ENCODE data around the gene COQ8A.
A peak's percentile ranks its signal among the peaks of the same experiment; 100 is the strongest.
"Not testable (repeated sequence)": the region's sequence is repeated elsewhere in the genome, so short reads cannot be mapped to it uniquely, and the experiment has no call there.

The COQ8A gene

DNA sequence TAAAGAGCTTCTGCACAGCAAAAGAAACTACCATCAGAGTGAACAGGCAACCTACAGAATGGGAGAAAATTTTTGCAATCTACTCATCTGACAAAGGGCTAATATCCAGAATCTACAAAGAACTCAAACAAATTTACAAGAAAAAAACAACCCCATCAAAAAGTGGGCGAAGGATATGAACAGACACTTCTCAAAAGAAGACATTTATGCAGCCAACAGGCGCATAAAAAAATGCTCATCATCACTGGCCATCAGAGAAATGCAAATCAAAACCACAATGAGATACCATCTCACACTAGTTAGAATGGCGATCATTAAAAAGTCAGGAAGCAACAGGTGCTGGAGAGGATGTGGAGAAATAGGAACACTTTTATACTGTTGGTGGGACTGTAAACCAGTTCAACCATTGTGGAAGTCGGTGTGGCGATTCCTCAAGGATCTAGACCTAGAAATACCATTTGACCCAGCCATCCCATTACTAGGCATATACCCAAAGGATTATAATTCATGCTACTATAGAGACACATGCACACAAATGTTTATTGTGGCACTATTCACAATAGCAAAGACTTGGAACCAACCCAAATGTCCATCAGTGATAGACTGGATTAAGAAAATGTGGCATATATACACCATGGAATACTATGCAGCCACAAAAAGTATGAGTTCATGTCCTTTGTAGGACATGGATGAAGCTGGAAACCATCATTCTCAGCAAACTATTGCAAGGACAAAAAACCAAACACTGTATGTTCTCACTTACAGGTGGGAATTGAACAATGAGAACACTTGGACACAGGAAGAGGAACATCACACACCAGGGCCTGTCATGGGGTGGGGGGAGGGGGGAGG, 10.6 kb upstream of the COQ8A start:
- DNase-seq, result not testable (repeated sequence)

DNA sequence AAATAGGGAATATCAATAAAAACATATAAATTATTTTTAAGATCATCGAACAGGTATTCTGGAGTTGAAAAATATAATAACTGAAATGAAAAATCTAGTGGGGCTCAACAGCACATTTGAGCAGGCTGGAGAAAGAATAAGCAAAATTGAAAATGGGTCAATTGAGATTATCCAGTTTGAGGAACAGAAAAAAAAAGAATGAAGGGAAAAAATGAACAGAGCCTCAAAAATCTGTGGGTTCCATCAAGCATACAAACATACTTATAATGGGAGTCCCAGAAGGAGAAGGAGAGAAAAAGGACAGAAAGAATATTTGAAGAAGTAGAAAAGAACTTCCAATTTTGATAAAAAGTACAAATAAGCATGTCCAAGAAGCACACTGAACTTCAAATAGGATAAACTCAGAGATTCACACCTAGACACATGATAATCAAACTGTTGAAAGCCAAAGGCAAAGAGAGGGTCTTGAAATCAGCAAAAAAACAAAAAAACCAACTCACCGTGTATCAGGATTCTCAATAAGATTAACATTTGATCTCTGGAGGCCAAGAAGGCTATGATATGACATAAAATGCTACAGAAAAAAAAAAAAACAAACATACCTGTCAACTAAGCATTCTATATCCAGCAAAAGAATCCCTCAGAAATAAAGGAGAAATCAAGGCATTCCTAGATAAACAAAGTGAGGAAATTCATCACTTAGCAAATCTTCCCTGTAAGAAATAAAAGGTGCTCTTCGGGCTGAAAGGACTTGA, 5.4 kb upstream of the COQ8A start:
- DNase-seq, result no peak

GRCh38 chr1:226937940-226938725, 2.0 kb upstream of the COQ8A start:
- no peak for DNase-seq

DNA sequence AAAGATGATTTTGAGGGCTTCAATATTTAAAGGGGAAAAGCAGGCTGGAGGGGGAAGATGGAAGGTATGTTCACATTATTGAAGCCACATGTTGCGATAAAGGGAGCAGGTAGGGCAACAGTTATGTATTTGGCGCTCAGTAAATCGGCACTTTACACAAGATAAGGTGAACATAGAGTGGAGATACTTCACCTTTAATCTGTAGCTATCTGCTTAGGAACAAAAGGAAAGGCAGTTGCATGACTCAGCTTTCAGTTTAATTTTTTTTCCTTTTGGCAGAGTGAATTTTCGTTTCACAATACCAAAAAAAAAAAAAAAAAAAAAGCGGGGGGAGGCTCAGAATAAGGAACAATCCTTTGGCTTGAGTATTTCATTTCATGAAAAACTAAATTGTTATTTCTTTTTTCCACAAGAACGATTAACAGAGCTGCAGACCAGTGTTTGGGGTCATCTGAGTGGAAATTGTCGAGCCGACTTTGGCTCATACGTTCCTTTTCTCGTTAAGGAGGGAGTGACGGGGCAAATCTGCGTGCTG, 1.1 kb upstream of the COQ8A start:
- no peak for DNase-seq

DNA sequence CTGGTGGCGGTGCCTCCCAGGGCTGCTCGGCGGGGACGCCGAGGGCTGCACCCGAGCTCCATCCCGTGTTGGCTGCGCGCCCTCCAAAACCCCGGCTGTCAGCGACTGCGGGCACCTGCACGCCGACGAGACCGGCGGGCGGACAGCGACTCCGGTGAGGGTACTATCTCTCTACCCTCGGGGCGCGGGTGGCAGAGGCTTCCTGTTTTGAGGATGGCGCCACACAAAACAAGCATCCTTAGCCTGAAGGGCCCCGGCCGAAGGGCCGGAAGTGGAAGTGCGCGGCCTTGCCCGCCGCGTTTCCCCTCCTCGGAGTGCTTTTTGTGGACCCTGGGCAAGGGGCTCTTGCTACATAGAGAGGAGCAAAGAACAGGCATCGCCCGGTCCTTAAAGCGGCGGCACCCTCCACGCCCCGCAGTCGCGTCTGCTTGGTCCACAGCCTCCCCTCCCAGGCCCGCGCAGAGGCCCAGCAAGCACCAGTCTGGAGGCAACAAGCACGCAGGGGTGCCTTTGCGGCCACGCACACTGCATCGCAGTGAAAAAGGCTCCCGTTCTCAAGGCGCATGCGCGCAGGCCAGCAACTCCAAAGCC, 561 bp upstream of the COQ8A start:
- peak; percentile 81 to 83 for DNase-seq

DNA sequence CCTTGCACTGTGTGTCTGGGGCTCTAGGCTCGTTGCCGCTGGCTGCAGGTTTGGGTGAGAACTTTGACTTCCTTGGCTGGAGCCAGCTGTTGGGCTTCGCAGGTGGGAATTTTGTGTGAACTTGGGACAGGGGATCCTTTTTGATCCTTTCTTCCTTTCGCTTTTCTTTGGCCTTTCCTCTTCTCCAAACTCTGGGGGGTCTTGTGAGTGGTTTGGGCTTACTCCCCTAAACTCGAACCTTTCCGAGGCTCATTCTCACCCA, 643 bp downstream of the COQ8A start:
- no peak for DNase-seq

- DNase-seq, result no peak
Measured at GRCh38 chr1:226942392-226942791, 2.3 kb downstream of the COQ8A start.

DNA sequence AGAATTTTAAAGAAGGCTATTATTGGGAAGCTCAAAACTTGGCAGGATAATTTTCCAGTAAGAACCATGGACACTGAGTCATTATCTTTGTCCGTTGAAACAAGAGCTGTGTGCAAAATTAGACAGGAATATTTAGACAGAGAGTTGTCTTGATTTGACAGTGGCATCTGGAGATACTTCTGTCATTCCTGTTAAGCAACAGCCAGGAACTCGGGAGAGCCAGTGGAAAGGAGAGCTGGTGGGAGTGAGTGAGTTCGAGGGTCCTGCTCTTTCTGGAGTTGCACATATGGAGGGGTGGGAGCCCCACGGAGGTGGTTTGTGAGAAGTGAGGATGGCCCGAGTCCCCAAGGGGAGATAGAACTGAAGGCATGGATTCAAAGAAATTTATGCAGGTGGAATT, 3.1 kb downstream of the COQ8A start:
- no peak for DNase-seq

GRCh38 chr1:226943927-226944326, 3.8 kb downstream of the COQ8A start:
- DNase-seq, result no peak

GRCh38 chr1:226945106-226945857, 5.2 kb downstream of the COQ8A start:
- peak in 1 of 2 experiments; percentile 31 for DNase-seq

- DNase-seq, result no peak
Measured at GRCh38 chr1:226945858-226946245, 5.8 kb downstream of the COQ8A start.

GRCh38 chr1:226946285-226946684, 6.2 kb downstream of the COQ8A start:
- no peak for DNase-seq

DNA sequence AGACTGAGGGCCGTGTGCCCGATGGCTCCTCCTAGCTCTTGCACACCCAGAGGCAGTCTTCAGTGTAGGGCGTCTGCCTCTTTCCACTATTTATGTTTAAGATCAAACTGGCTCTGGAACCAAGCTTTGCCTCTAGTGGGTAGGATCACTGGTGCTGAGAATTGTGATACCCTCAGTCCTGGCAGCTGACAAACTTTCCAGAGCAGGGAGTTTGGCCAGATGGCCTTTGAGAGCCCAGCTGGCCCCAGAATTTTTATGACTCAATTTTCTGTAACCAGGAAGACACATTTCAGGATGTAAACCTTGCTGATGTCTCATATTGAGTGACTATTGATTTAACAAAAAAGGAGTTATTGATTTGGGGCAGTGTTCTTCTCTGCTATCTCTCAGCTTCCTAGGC, 6.7 kb downstream of the COQ8A start:
- peak; percentile 69 to 89 for DNase-seq

DNA sequence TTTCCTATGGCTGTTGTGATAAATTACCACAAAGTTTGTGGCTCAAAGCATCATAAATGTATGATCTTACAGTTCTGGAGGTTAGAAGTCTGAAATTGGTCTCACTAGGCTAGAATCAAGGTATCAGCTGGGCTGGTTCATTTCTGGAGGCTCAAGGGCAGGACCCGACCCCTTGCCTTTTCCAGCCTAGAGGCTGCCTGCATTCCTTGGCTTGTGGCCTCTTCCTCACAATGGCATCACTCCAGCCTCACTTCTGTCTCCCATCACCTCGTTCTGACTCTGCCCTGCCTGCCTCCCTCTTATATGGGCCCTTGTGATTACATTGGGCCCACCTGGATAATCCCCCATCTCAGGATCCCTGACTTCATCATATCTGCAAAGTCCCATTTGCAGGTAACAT, 8.0 kb downstream of the COQ8A start:
- no peak for DNase-seq

DNA sequence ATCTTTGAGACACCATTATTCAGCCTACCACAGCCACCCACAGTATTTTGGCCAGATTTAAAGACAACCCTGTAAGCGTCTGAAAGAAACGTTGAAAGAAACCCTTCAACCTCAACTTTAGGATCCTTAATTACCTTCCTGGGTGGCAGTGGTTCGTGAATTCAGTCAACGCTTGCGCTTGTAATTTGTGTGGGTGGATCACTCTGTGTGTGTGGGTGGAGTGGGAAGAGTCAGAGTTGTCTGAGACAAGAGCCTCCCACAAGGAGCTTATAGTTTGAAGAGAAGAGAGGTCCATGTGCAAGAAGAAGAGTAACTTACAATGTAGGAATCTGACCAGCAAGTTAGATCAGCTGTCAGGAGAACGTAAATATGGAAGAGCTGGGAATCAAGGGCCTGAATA, 8.4 kb downstream of the COQ8A start:
- no peak for DNase-seq

- no peak for DNase-seq
Measured at GRCh38 chr1:226948996-226949395, 8.9 kb downstream of the COQ8A start.

- no peak for DNase-seq
Measured at GRCh38 chr1:226949401-226949800, 9.3 kb downstream of the COQ8A start.

- DNase-seq, result no peak
Measured at GRCh38 chr1:226950316-226950715, 10.2 kb downstream of the COQ8A start.

- DNase-seq, result no peak
Measured at GRCh38 chr1:226950871-226951270, 10.8 kb downstream of the COQ8A start.

- DNase-seq, result no peak
Measured at GRCh38 chr1:226951286-226952117, 11.4 kb downstream of the COQ8A start.

GRCh38 chr1:226952118-226952441, 12.0 kb downstream of the COQ8A start:
- no peak for DNase-seq

Data from NCI-H524 (cell line).